CD8-positive, alpha-beta memory T cell (primary cell): ENCODE results near the gene ATAD3B. TPM values are rescaled to one million over a fixed set of nuclear protein-coding genes. Genes with fewer than 3 reads are reported as not detected.

Experiments
- CTCF ChIA-PET: fragments of 350-600 bp; sonication (Branson Sonifier 250); formaldehyde crosslinking; loops from one replicate; lab custom pipeline; 2021; ENCODE audit warnings: antibody characterized with exemption; lab: Charles Lee
- POLR2A ChIA-PET: fragments of 350-600 bp; sonication (Branson Sonifier 250); formaldehyde crosslinking; loops from one replicate; lab custom pipeline; 2021; ENCODE audit warnings: antibody characterized with exemption; lab: Charles Lee
- DNase-seq, 5 donors: peaks; one replicate each; pipeline versions ENCODE4 v3.0.0 to v3.0.0-alpha.2; 2020 to 2022; ENCODE audit warnings: mixed read lengths in 1 of 5
- H3K27ac ChIP-seq: one replicate; pipeline ENCODE4 v1.7.0; 2013; ENCODE audit warnings: low read depth, mild to moderate bottlenecking, low read length, moderate library complexity
- H3K27me3 ChIP-seq: 2 replicates; pipeline ENCODE4 v1.7.0; 2013; ENCODE audit warnings: low read length, mild to moderate bottlenecking; ENCODE audit not compliant: insufficient read depth, poor library complexity, severe bottlenecking
- H3K36me3 ChIP-seq: 2 replicates; pipeline ENCODE4 v1.7.0; 2013; ENCODE audit warnings: mild to moderate bottlenecking, low read length, moderate library complexity; ENCODE audit not compliant: insufficient read depth
- H3K4me1 ChIP-seq: 2 replicates; pipeline ENCODE4 v1.7.0; 2013; ENCODE audit warnings: mild to moderate bottlenecking, low read length, moderate library complexity; ENCODE audit not compliant: insufficient read depth
- H3K4me3 ChIP-seq: 2 replicates; pipeline ENCODE4 v1.7.0; 2013; ENCODE audit warnings: mild to moderate bottlenecking, low read length
- H3K9me3 ChIP-seq: 2 replicates; pipeline ENCODE4 v1.7.0; 2013; ENCODE audit warnings: mild to moderate bottlenecking, low read length
- H3K27ac Mint-ChIP-seq, 8 donors: one replicate each; pipeline ENCODE4 v1.8.0; 2020 to 2021; ENCODE audit warnings: mixed read lengths in 8 of 8, mild to moderate bottlenecking in 6 of 8, inconsistent platforms in 3 of 8, moderate library complexity in 3 of 8
- H3K27me3 Mint-ChIP-seq, 2 donors: one replicate each; pipeline ENCODE4 v1.8.0; 2020 to 2021; ENCODE audit warnings: mixed read lengths in 2 of 2, mild to moderate bottlenecking in 1 of 2, moderate library complexity in 1 of 2
- H3K36me3 Mint-ChIP-seq, 3 donors: one replicate each; pipeline ENCODE4 v1.8.0; 2020 to 2021; ENCODE audit warnings: mixed read lengths in 3 of 3, inconsistent platforms in 1 of 3, mild to moderate bottlenecking in 1 of 3
- H3K4me1 Mint-ChIP-seq, 3 donors: one replicate each; pipeline ENCODE4 v1.8.0; 2020 to 2021; ENCODE audit warnings: mixed read lengths in 3 of 3, inconsistent platforms in 1 of 3, mild to moderate bottlenecking in 1 of 3
- H3K4me3 Mint-ChIP-seq, 7 donors: one replicate each; pipeline ENCODE4 v1.8.0; 2020 to 2021; ENCODE audit warnings: mixed read lengths in 7 of 7, mild to moderate bottlenecking in 6 of 7, moderate library complexity in 4 of 7, inconsistent platforms in 2 of 7
- H3K9me3 Mint-ChIP-seq, 5 donors: one replicate each; pipeline ENCODE4 v1.8.0; 2020 to 2022; ENCODE audit warnings: mixed read lengths in 5 of 5, mild to moderate bottlenecking in 3 of 5, moderate library complexity in 2 of 5, inconsistent platforms in 1 of 5
- polyA plus RNA-seq: library from polyadenylated mRNA; unstranded; fragments of 300-500 nt; fragmentation: Illumina TruSeq; gene quantifications from one replicate; pipeline ENCODE4 v1.2.3, GENCODE V29; 2021
- total RNA-seq, 2 experiments: library from RNA; stranded (reverse); gene quantifications; one replicate each; pipeline ENCODE4 v1.2.3, GENCODE V29; 2021

ATAD3B gene
- total and polyA plus RNA-seq, 3 experiments from 2014 or later, result 7.9 to 86.6 (median 81.6) TPM

GRCh38 chr1:1539310-1540089 lies 67.9 kb downstream of the ATAD3B start:
- H3K27ac ChIP-seq, result no peak overlapping the region
- H3K27me3 ChIP-seq, result no peaks in the 10 kb centered on the region
- no peaks in the 10 kb centered on the region for H3K4me1 ChIP-seq
- H3K36me3 Mint-ChIP-seq, result peaks cover 0 to 18% (median 0%) of the 10 kb centered on the region in 3 donors
- peak overlapping the region in 6 of 7 donors; percentile 50 to 87 (median 68) for H3K4me3 Mint-ChIP-seq
- no peaks in the 10 kb centered on the region for H3K9me3 Mint-ChIP-seq
- POLR2A ChIA-PET, result interaction anchor here (0.5 kb wide), 2 partner anchors 64 to 111 kb away, joined by 3 to 6 read pairs; no protein-coding TSS in a partner anchor
- H3K27me3 Mint-ChIP-seq, result no peaks in the 10 kb centered on the region
- peaks cover 0 to 10% (median 2%) of the 10 kb centered on the region in 3 donors for H3K4me1 Mint-ChIP-seq
- DNase-seq, result no peak
- peak overlapping the region in 1 of 8 donors; percentile 66 for H3K27ac Mint-ChIP-seq
- CTCF ChIA-PET, result no interaction called here
- H3K9me3 ChIP-seq, result no peaks in the 10 kb centered on the region
- no peaks in the 10 kb centered on the region for H3K36me3 ChIP-seq
- no peak overlapping the region for H3K4me3 ChIP-seq

- ChIA-PET CTCF (no interaction called here), POLR2A (interaction anchor here (0.5 kb wide), 1 partner anchor 64 kb away, joined by 3 read pairs; no protein-coding TSS in a partner anchor)
- Mint-ChIP-seq H3K27me3 (no peaks in the 10 kb centered on the region), H3K9me3 (no peaks in the 10 kb centered on the region), H3K4me1 (peaks cover 0 to 10% (median 2%) of the 10 kb centered on the region in 3 donors), H3K4me3 (peak within 1 kb of the TSS; percentile 60 to 87 (median 67)), H3K36me3 (peaks cover 0 to 22% (median 0%) of the 10 kb centered on the region in 3 donors), H3K27ac (peak within 1 kb of the TSS in 2 of 8 donors; percentile 57 to 66)
- no peaks in the 10 kb centered on the region for H3K4me1 ChIP-seq
- no peaks in the 10 kb centered on the region for H3K27me3 ChIP-seq
- H3K4me3 ChIP-seq, result no peak within 1 kb of the TSS
- no peak within 1 kb of the TSS for H3K27ac ChIP-seq
- peak; percentile 13 to 67 (median 23) for DNase-seq
- H3K36me3 ChIP-seq, result no peaks in the 10 kb centered on the region
- no peaks in the 10 kb centered on the region for H3K9me3 ChIP-seq
Observed at GRCh38 chr1:1540090-1540817, 68.7 kb downstream of the ATAD3B start, which contains the start of gene TMEM240. Gene TMEM240 (minus strand): TSS chr1:1540624. CDS start chr1:1540346, 278 bp downstream.

GRCh38 chr1:1540818-1541628 lies 69.5 kb downstream of the ATAD3B start:
- POLR2A ChIA-PET, result interaction anchor here (0.6 kb wide), 1 partner anchor 296 kb away, joined by 7 read pairs; no protein-coding TSS in a partner anchor
- no peaks in the 10 kb centered on the region for H3K9me3 ChIP-seq
- no peaks in the 10 kb centered on the region for H3K4me1 ChIP-seq
- no peaks in the 10 kb centered on the region for H3K27me3 ChIP-seq
- H3K4me3 ChIP-seq, result no peak overlapping the region
- no peak for DNase-seq
- H3K36me3 ChIP-seq, result no peaks in the 10 kb centered on the region
- Mint-ChIP-seq H3K4me1 (peaks cover 0 to 10% (median 2%) of the 10 kb centered on the region in 3 donors), H3K4me3 (peak overlapping the region; percentile 55 to 74 (median 66)), H3K27ac (peak overlapping the region in 1 of 8 donors; percentile 57), H3K9me3 (no peaks in the 10 kb centered on the region), H3K27me3 (no peaks in the 10 kb centered on the region), H3K36me3 (peaks cover 0 to 22% (median 0%) of the 10 kb centered on the region in 3 donors)
- CTCF ChIA-PET, result no interaction called here
- no peak overlapping the region for H3K27ac ChIP-seq

GRCh38 chr1:1541956-1542765 lies 70.6 kb downstream of the ATAD3B start:
- Histone ChIP-seq H3K36me3 (no peaks in the 10 kb centered on the region), H3K27ac (no peak overlapping the region), H3K4me1 (no peaks in the 10 kb centered on the region), H3K9me3 (no peaks in the 10 kb centered on the region), H3K4me3 (no peak overlapping the region), H3K27me3 (no peaks in the 10 kb centered on the region)
- no peaks in the 10 kb centered on the region for H3K27me3 Mint-ChIP-seq
- H3K4me3 Mint-ChIP-seq, result peak overlapping the region; percentile 55 to 74 (median 66)
- no peaks in the 10 kb centered on the region for H3K9me3 Mint-ChIP-seq
- H3K4me1 Mint-ChIP-seq, result peaks cover 0 to 10% (median 2%) of the 10 kb centered on the region in 3 donors
- ChIA-PET POLR2A (no interaction called here), CTCF (no interaction called here)
- H3K36me3 Mint-ChIP-seq, result peaks cover 0 to 22% (median 0%) of the 10 kb centered on the region in 3 donors
- DNase-seq, result no peak
- peak overlapping the region in 4 of 8 donors; percentile 36 to 70 (median 47) for H3K27ac Mint-ChIP-seq

GRCh38 chr1:1542766-1543705 lies 71.5 kb downstream of the ATAD3B start:
- H3K4me1 Mint-ChIP-seq, result peaks cover 0 to 14% (median 5%) of the 10 kb centered on the region in 3 donors
- no peak overlapping the region for H3K27ac ChIP-seq
- H3K9me3 ChIP-seq, result no peaks in the 10 kb centered on the region
- peaks cover 0 to 22% (median 0%) of the 10 kb centered on the region in 3 donors for H3K36me3 Mint-ChIP-seq
- no peaks in the 10 kb centered on the region for H3K4me1 ChIP-seq
- no peaks in the 10 kb centered on the region for H3K27me3 Mint-ChIP-seq
- peak overlapping the region in 1 of 8 donors; percentile 36 for H3K27ac Mint-ChIP-seq
- H3K4me3 ChIP-seq, result no peak overlapping the region
- DNase-seq, result no peak
- H3K36me3 ChIP-seq, result no peaks in the 10 kb centered on the region
- no peaks in the 10 kb centered on the region for H3K27me3 ChIP-seq
- ChIA-PET POLR2A (no interaction called here), CTCF (no interaction called here)
- peak overlapping the region in 3 of 7 donors; percentile 11 to 61 (median 29) for H3K4me3 Mint-ChIP-seq
- no peaks in the 10 kb centered on the region for H3K9me3 Mint-ChIP-seq

GRCh38 chr1:1543706-1544099 lies 72.1 kb downstream of the ATAD3B start:
- DNase-seq, result no peak
- Mint-ChIP-seq H3K36me3 (peaks cover 0 to 22% (median 0%) of the 10 kb centered on the region in 3 donors), H3K4me3 (no peak overlapping the region), H3K9me3 (no peaks in the 10 kb centered on the region), H3K27me3 (no peaks in the 10 kb centered on the region), H3K4me1 (peaks cover 0 to 11% (median 5%) of the 10 kb centered on the region in 3 donors), H3K27ac (no peak overlapping the region)
- H3K36me3 ChIP-seq, result no peaks in the 10 kb centered on the region
- no peaks in the 10 kb centered on the region for H3K9me3 ChIP-seq
- no peak overlapping the region for H3K4me3 ChIP-seq
- H3K27ac ChIP-seq, result no peak overlapping the region
- POLR2A ChIA-PET, result no interaction called here
- H3K27me3 ChIP-seq, result no peaks in the 10 kb centered on the region
- H3K4me1 ChIP-seq, result no peaks in the 10 kb centered on the region
- CTCF ChIA-PET, result interaction anchor here (1.0 kb wide), 1 partner anchor 26 kb away, joined by 3 read pairs; no protein-coding TSS in a partner anchor
